GM10847 (cell line): ENCODE results near the gene SLC35F1.

Experiments used
- POLR2A ChIP-seq: IDR thresholded peaks from 2 replicates; pipeline ENCODE4 v1.6.1; 2011; ENCODE audit not compliant: insufficient read length; ENCODE audit errors: extremely low read depth

Gene SLC35F1

DNA sequence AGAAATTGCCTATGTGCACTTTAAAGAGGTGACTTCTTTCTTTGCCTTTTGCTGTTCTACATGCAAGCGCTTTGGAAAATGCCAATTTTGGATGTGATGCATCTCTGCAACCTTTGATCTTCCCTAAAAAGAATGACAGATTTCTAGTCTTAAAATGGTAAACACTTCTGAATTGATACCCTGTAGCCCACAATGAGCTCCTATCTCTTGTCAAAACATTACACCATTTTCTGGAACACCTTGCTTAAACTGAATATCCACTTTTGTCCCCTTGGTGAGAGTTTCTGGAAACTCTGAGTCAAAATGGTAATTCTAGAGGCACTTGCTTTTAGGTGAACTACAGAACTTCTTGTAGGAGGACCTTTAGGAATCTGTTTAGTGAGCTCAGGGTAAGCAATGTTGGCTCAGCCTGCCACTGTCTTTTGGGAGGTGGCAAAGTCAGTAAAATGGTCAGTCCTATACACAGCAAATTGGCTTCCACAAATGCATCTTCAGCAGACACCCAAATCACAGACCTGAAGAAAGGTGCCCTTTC, 216.5 kb downstream of the SLC35F1 start:
- no peak for TF ChIP-seq POLR2A

DNA sequence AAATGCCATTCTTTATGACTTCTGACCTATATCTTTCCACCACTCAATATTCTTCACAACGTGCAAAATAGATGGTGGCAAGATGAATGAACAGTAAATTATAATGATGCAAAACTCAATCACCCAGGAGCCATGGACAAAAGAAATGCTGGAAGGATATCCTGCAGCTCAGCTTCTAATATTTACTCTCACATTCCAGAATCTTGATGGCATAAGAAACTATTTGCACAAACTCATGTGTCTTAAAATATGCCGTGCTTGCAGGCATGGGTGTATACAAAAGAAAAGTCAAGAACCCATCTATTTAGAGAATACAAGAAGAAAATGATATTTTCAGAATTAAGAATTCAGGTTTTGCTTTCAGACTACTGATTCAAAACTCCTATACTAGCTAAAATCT, 217.8 kb downstream of the SLC35F1 start:
- TF ChIP-seq POLR2A: no peak

DNA sequence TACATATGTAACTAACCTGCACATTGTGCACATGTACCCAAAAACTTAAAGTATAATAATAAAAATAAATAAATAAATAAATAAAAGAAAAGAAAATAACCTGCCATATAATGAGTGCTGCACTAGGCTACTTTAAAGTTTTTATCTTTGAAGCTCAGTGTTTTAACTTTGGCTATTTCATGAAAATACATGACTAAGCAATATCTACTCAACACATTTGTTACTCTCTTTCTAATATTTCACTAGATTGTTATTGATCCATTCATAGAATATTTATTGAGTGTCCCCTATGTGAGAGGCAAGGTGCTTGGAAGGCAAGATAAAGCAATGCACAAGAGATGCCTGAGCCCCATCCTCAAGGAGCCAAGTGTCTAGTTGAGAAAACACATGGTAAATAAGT, 221.7 kb downstream of the SLC35F1 start:
- TF ChIP-seq POLR2A: no peak

DNA sequence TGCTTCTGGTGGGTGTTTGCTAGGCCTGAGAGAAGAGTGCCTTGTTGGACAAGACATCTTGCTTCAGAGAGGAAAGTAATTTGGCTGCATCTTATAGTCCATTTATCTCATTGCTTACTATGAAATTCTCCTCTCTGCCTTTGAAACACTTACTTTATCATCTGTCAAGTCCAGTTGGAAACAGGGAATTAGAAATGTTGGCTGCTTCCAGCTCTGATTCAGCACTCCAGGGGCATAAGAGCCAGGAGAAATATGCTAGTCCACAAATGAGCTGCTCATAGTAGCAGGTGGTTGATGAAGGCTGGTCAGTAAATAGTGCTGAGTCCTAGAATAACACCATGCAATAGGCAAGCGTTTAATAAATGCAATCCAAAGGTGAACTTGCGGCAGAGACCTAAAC, 227.1 kb downstream of the SLC35F1 start:
- no peak for TF ChIP-seq POLR2A

DNA sequence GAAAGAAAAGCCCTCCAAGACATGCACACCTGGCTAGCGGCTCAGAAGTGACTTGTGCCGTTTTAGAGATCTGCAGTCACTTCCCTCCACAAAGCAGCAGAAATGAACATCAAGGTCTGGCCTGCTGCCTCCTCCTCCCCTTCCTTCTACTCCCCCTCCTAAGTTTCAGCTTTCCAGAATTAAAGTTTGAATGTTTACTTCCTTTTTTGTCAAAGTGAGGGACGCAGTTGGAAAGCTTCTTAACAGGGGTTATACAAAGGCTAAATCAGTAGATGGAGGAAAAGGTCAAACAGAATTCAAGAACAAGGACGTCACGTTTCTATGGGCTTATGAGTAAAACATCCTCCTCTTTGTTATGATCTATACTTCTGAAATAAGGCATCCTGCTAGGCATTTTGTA, 227.7 kb downstream of the SLC35F1 start:
- TF ChIP-seq POLR2A: no peak

DNA sequence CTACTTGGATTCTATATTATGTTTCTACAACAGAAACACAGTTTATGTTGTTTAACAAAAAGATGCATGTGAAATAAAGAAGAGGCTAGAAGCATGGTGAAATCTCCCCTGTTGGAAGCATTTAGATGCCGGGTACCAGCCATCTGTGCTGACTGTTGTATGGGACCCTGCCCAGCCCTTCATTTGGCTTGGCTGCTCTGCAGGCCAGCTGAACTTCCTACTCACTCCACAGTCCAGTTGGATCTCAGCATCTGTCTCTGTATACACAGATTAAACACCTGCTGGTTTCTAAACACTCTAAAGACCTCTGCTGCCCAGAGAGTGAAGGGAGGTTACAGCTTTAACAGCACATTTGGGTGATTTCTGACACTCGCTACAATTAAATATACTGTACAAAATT, 228.3 kb downstream of the SLC35F1 start:
- TF ChIP-seq POLR2A: no peak

DNA sequence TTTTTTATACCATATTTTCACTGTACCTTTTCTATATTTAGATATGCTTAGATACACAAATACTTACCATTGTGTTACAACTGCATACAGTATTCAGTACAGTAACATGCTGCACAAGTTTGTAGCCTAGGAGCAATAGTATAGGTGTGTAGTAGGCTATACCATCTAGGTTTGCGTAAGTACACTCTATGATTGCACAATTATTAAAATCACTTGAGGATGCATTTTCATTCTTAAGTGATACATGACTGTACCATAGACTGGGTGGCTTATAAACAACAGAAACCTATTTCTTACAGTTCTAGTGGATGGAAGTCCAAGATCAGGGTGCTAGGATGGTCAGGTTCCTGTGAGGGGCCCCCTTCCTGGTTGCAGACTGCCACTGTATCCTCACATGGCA, 234.1 kb downstream of the SLC35F1 start:
- no peak for TF ChIP-seq POLR2A

DNA sequence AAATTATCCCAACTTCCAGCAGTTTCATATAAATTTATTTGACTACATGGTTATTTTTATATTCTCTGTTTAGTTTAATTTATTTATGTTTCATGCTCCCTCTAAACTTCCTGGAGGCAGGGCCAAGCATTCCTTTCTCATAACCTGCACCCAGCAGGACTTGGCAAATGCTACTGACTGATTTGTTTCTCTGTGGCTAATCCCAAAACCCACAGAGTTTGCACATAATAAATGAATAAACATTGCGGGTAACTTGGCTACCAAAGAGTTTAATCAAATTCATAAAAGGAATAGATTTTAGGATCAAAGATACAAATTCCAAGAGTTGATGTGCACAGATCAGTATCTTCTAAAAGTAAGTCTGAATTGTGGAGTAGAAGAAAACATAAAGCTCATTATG, 239.5 kb downstream of the SLC35F1 start:
- TF ChIP-seq POLR2A: no peak

DNA sequence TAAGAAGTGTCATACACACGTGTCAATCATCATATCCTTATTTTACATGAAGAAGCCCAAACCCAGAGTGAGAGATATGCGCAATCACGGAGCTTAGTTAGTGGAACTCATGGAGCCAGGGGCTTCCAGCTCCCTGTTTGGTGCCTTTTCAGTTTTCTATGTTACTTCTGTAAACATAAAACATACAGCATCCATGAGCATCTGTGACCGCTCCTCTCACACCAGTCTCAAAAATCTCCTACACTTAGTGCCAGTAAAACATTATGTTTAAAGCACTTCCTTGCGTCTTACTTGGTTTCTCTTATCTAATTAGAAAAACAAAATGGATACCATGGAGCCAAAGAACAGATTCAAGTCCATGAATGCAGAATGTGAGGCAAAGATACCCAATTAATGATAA, 240.4 kb downstream of the SLC35F1 start:
- no peak for TF ChIP-seq POLR2A

DNA sequence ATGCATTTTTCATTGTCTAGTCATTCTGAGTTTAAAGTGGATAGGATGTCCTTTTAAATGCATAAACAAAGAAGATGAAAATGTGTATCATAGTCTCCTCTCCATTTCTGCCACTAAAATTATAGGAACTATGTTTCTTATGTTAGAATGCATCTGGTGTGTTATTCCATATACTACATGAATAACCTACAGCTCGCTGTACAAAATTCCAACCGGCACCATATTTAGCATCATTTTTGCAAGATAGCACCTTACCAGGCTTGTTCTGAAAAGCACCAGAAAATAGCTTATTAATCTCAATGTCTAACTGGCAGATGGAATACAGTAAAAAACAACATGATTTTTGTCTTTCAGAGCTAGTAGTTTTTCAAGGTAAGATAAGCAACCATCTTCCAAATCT, 241.5 kb downstream of the SLC35F1 start:
- TF ChIP-seq POLR2A: no peak

DNA sequence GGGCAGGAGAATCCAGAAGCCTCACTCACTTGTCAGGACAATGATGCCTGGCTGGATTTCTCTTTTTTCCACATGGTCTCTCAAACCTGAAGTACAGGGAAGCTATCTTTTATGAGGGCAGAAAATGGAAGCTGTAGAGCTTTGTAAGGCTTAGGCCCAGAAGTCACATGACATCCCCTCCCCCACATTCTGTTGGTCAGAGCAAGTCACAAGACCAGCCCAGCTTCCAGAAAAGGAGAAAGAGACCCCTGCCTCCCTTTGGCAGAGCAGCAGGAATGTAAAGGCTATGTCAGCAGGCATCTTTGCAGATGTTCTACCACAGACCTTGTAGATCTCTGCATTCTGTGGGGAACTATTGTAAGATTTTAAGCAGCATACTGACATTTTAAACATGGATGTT, 245.5 kb downstream of the SLC35F1 start:
- TF ChIP-seq POLR2A: no peak

DNA sequence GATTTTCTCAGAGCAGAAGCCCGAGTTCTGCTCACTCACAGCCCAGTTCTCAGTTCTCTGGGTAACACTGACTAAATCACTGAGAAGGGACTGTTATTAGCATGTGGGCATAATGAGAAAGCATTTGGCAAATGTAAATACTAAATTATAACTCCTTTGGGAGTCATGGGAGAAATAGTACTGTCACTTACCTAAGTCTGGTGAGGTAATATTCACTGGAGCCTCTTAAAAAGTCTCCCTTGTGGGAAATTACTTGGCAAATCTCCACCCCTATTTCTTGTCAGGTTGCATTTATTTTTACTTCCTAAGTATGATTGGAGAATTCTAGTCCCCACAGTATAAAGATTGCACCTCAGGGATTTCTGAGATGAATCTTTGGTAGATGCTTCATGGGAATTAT, 254.3 kb downstream of the SLC35F1 start:
- no peak for TF ChIP-seq POLR2A

DNA sequence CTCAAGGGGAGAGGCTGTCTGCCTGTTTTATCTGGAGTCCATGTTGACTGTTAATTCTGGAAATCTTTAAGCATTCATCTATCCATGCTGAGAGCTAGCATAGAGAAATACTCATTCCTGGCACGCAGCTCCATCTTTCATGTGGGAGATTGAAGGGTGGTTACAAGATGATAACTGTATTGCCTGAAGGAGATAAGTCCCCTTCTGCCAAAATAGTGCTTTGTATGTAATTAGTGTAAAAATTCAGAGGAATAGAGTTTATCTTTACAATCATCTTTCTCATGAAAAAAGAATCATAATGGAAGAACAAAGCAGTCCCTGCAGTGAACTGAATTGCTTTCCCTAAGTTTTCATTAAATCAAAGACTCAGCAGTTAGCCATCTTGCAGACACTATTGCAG, 256.5 kb downstream of the SLC35F1 start:
- no peak for TF ChIP-seq POLR2A

DNA sequence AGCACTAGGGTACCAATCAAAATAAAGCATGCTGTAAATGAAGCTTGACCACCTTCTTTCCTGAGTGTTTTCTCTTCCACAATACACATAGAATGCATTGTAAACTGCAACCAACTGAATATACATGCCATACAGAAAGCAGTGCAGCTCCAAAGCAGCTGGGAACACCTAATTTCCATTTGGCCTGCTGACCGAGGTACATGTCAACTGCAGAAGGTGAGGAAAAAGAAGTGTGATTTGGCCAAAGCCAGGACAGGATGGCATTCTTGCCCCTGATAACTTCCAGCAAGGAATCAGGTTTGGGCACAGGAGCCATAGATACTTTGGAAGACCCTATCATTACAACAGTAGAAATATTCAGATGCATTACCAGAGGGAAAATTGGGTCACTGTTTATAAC, 258.4 kb downstream of the SLC35F1 start:
- no peak for TF ChIP-seq POLR2A

DNA sequence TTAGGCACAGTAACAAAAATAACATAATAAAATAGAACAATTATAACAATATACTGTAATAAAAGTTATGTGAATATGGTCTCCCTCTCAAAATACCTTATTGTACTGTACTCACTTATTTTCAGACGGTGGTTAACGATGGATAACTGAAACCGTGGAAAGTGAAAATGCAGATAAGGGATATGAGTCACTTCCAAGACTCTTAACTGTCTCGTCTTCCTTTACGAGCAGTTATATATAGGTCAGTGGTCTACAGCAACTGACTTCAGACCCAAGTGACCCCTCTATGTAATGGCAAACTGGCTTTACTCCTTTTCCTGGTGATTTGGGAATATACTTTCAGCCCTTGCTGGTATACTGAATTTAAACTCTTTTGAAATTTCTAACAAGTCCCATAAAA, 261.4 kb downstream of the SLC35F1 start:
- no peak for TF ChIP-seq POLR2A

DNA sequence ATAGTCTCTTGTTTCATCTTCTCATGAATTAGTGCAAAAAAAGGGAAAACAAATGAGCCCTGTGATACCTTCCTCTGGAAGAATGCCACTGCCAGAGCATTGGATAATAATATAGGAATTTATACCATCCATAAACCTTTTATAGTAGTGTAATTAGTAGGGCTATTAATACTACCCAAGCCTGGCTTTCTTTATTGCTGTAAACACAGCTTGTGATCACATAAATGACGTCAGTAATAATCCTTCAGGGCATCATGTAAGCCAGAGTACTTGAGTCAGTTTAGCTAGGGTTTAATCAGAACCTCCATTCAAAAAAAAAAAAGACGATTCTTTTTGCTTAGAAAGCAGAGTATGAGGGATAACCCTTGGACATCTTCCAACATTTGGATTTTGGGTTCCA, 264.8 kb downstream of the SLC35F1 start:
- no peak for TF ChIP-seq POLR2A

DNA sequence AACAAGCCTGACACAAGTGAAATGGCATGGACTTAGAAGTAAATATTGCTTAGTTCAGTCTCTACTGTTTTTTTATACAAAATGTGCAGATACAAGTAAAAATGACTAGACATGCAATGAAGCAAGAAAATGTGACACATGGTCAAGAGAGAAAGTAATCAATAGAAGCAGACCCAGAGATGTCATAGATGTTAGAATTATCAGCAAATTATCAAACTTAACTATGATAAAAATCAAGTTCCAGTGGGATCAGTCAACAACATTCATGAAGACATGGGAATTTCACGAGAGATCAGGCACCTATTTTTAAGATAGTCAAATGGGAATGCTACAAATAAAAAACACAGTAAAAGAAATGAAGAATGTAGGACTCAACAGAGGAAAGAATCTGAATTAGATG, 267.0 kb downstream of the SLC35F1 start:
- TF ChIP-seq POLR2A: no peak

DNA sequence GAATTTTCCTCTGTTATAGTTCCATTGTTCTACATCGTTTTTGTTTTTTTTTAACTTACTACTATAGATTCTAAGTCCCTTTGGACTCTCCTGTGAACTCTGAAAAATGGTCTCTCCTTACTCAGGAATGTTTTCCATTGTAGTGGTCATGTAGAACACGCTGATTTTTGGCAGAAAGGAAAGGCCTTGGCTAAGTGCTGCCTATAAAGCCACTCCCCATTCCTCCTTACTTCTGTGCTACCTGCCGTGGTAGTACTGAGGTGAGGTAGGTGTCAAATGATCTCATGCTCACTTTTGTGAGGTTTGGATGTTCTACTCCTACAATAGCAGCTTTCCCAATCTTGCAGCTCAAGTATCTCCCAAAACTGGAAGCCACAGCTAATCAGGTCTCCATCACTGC, 270.7 kb downstream of the SLC35F1 start:
- TF ChIP-seq POLR2A: no peak

DNA sequence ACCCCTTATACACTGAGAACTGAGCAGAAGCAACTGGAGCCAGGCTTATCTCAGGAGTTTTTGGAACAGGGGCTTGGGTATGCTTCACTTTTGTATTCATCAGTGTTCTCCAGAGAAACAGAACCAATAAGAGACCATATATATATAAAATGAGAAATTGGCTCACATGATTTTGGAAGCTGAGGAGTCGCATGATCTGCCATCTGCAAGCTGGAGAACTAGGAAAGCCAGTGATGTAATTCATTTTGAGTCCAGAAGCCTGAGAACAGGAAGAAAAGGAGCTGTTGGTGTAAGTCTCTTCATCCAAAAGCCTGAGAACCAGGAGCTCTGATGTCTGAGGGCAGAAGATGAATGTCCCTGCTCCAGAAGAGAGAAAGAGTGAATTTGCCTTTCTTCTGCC, 272.0 kb downstream of the SLC35F1 start:
- TF ChIP-seq POLR2A: no peak
